Measurements from ENCODE around the gene RICTOR. TPM values are rescaled to one million over a fixed set of nuclear protein-coding genes. Genes with fewer than 3 reads are reported as not detected.
"Not testable (repeated sequence)": the region's sequence is repeated elsewhere in the genome, so short reads cannot be mapped to it uniquely, and the experiment has no call there.

Gene RICTOR
- total RNA-seq, 1 donor from 2014 or later = 30.1 TPM

GRCh38 chr5:39024005-39024404 is 50.2 kb downstream of the RICTOR start:
- Mint-ChIP-seq H3K9me3 (peaks cover 5% of the 10 kb centered on the region), H3K27me3 (ENCODE audit: insufficient read depth) (no peaks in the 10 kb centered on the region), H3K4me3 (no peak overlapping the region), H3K27ac (no peak overlapping the region), H3K4me1 (ENCODE audit: low read depth) (peaks cover 34% of the 10 kb centered on the region), H3K36me3 (ENCODE audit: low read depth) (peaks cover 38% of the 10 kb centered on the region)
- intact Hi-C loops (cut with micrococcal nuclease) = no loop called here
- DNase-seq (ENCODE audit: low spot score) = no peak

GRCh38 chr5:39023121-39023520 is 51.1 kb downstream of the RICTOR start:
- no peak overlapping the region for H3K27ac Mint-ChIP-seq
- peaks cover 34% of the 10 kb centered on the region for H3K4me1 Mint-ChIP-seq (ENCODE audit: low read depth)
- intact Hi-C loops (cut with micrococcal nuclease) = no loop called here

DNA sequence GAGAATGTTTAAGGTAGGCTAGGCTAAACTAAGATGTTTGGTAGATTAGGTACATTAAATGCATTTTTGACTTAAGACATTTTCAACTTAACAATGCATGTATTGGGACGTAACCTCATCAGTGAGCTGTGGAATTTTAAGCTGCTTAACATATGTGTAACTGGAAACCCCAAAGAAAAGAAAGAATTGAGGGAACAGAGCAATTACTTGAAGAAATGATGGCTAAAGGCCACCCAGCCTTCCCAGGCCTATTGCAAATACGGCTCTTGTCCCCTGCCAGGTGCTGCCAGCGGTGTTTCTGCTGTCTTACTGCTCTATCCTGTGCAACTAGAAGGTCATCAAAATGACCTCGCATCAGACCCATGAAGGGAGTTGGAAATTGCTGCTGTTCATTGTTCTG is 52.0 kb downstream of the RICTOR start:
- H3K27ac Mint-ChIP-seq = no peak overlapping the region
- no peak overlapping the region for H3K4me3 Mint-ChIP-seq
- intact Hi-C loops (cut with micrococcal nuclease) = no loop called here
- H3K27me3 Mint-ChIP-seq (ENCODE audit: insufficient read depth) = no peaks in the 10 kb centered on the region
- no peaks in the 10 kb centered on the region for H3K9me3 Mint-ChIP-seq
- peaks cover 41% of the 10 kb centered on the region for H3K36me3 Mint-ChIP-seq (ENCODE audit: low read depth)
- no peak for DNase-seq (ENCODE audit: low spot score)
- H3K4me1 Mint-ChIP-seq (ENCODE audit: low read depth) = peaks cover 34% of the 10 kb centered on the region

More at GRCh38 chr5:39023121-39023520, 51.1 kb downstream of the RICTOR start:
- DNase-seq (ENCODE audit: low spot score) = no peak
- Mint-ChIP-seq H3K4me3 (no peak overlapping the region), H3K9me3 (peaks cover 5% of the 10 kb centered on the region), H3K27me3 (ENCODE audit: insufficient read depth) (no peaks in the 10 kb centered on the region), H3K36me3 (ENCODE audit: low read depth) (peaks cover 39% of the 10 kb centered on the region)

GRCh38 chr5:39021413-39021812 is 52.8 kb downstream of the RICTOR start:
- H3K9me3 Mint-ChIP-seq = no peaks in the 10 kb centered on the region
- intact Hi-C loops (cut with micrococcal nuclease) = no loop called here
- DNase-seq (ENCODE audit: low spot score) = no peak
- no peak overlapping the region for H3K4me3 Mint-ChIP-seq
- no peaks in the 10 kb centered on the region for H3K27me3 Mint-ChIP-seq (ENCODE audit: insufficient read depth)
- H3K36me3 Mint-ChIP-seq (ENCODE audit: low read depth) = peaks cover 42% of the 10 kb centered on the region
- peaks cover 36% of the 10 kb centered on the region for H3K4me1 Mint-ChIP-seq (ENCODE audit: low read depth)
- H3K27ac Mint-ChIP-seq = no peak overlapping the region

- Mint-ChIP-seq H3K4me1 (ENCODE audit: low read depth) (peaks cover 40% of the 10 kb centered on the region), H3K36me3 (ENCODE audit: low read depth) (peaks cover 41% of the 10 kb centered on the region), H3K27me3 (ENCODE audit: insufficient read depth) (no peaks in the 10 kb centered on the region), H3K4me3 (no peak overlapping the region), H3K9me3 (no peaks in the 10 kb centered on the region), H3K27ac (no peak overlapping the region)
- intact Hi-C loops (cut with micrococcal nuclease) = no loop called here
- DNase-seq (ENCODE audit: low spot score) = no peak
Observed at GRCh38 chr5:39020458-39020857, 53.7 kb downstream of the RICTOR start.

GRCh38 chr5:39019254-39019653 is 54.9 kb downstream of the RICTOR start:
- no peaks in the 10 kb centered on the region for H3K27me3 Mint-ChIP-seq (ENCODE audit: insufficient read depth)
- no peaks in the 10 kb centered on the region for H3K9me3 Mint-ChIP-seq
- H3K4me3 Mint-ChIP-seq = no peak overlapping the region
- intact Hi-C loops (cut with micrococcal nuclease) = no loop called here
- peaks cover 43% of the 10 kb centered on the region for H3K36me3 Mint-ChIP-seq (ENCODE audit: low read depth)
- peaks cover 34% of the 10 kb centered on the region for H3K4me1 Mint-ChIP-seq (ENCODE audit: low read depth)
- no peak overlapping the region for H3K27ac Mint-ChIP-seq
- no peak for DNase-seq (ENCODE audit: low spot score)

- Mint-ChIP-seq H3K9me3 (peaks cover 8% of the 10 kb centered on the region), H3K4me1 (ENCODE audit: low read depth) (peaks cover 17% of the 10 kb centered on the region), H3K4me3 (no peak overlapping the region), H3K27me3 (ENCODE audit: insufficient read depth) (no peaks in the 10 kb centered on the region), H3K36me3 (ENCODE audit: low read depth) (peaks cover 47% of the 10 kb centered on the region), H3K27ac (no peak overlapping the region)
- DNase-seq (ENCODE audit: low spot score) = no peak
- intact Hi-C loops (cut with micrococcal nuclease) = no loop called here
Observed at GRCh38 chr5:39017504-39017903, 56.7 kb downstream of the RICTOR start.

GRCh38 chr5:39016587-39017275 is 57.5 kb downstream of the RICTOR start:
- intact Hi-C loops (cut with micrococcal nuclease) = no loop called here
- Mint-ChIP-seq H3K27me3 (ENCODE audit: insufficient read depth) (no peaks in the 10 kb centered on the region), H3K4me1 (ENCODE audit: low read depth) (peaks cover 14% of the 10 kb centered on the region), H3K4me3 (peak overlapping the region; percentile 5), H3K9me3 (peaks cover 15% of the 10 kb centered on the region), H3K36me3 (ENCODE audit: low read depth) (peaks cover 55% of the 10 kb centered on the region), H3K27ac (peak overlapping the region; percentile 65)
- no peak for DNase-seq (ENCODE audit: low spot score)

DNA sequence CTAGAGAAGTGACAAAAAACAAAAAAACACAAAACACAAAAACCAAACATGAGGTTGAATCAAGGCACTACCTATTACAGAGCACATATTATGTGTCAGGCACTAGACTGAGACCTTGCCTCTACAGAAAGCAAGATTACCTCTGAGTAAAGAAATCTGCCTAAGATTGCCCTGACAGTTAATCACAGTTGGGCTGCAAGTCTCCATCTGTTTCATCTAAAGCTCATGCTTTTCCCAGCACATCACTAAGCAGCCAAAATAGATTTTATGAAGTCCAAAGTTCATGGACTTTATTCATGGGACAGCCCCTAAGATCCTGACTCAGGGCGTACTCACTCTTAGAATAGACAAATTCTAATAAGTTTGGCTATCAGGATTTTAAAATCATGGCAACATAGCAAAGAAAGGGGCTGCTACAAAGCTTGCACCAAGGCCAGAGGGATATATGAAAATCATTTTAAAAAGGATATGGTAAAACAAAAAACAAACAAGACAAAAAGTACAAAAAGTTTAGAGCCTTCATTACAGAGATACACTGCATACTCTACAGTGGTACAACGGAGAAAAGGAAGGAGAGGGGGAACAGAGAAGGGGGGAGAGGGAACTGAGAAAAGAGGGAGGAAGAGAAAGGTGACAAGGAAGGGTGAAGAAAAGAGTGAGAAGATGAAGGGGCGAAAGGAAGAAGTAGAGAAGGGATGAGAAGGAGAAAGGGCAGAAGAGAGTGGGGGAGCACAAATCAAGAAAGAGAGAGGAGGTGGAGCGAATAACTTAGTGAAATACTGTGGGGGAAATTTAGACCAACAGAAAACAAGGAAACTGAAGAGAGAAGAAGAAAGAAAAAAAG is 58.2 kb downstream of the RICTOR start:
- Mint-ChIP-seq H3K27me3 (ENCODE audit: insufficient read depth) (no peaks in the 10 kb centered on the region), H3K4me3 (peak overlapping the region; percentile 5), H3K9me3 (peaks cover 21% of the 10 kb centered on the region), H3K36me3 (ENCODE audit: low read depth) (peaks cover 56% of the 10 kb centered on the region), H3K27ac (peak overlapping the region; percentile 65), H3K4me1 (ENCODE audit: low read depth) (peaks cover 14% of the 10 kb centered on the region)
- intact Hi-C loops (cut with micrococcal nuclease) = no loop called here
- no peak for DNase-seq (ENCODE audit: low spot score)

GRCh38 chr5:39014561-39014960 is 59.6 kb downstream of the RICTOR start:
- no peak for DNase-seq (ENCODE audit: low spot score)
- Mint-ChIP-seq H3K4me1 (ENCODE audit: low read depth) (peaks cover 14% of the 10 kb centered on the region), H3K4me3 (no peak overlapping the region), H3K9me3 (peaks cover 30% of the 10 kb centered on the region), H3K27ac (no peak overlapping the region), H3K27me3 (ENCODE audit: insufficient read depth) (no peaks in the 10 kb centered on the region), H3K36me3 (ENCODE audit: low read depth) (peaks cover 61% of the 10 kb centered on the region)
- intact Hi-C loops (cut with micrococcal nuclease) = no loop called here

- Mint-ChIP-seq H3K36me3 (ENCODE audit: low read depth) (peaks cover 54% of the 10 kb centered on the region), H3K4me1 (ENCODE audit: low read depth) (peaks cover 14% of the 10 kb centered on the region), H3K27ac (no peak overlapping the region), H3K9me3 (peaks cover 30% of the 10 kb centered on the region), H3K4me3 (no peak overlapping the region), H3K27me3 (ENCODE audit: insufficient read depth) (no peaks in the 10 kb centered on the region)
- DNase-seq (ENCODE audit: low spot score) = no peak
- intact Hi-C loops (cut with micrococcal nuclease) = no loop called here
Observed at GRCh38 chr5:39013938-39014337, 60.3 kb downstream of the RICTOR start.

DNA sequence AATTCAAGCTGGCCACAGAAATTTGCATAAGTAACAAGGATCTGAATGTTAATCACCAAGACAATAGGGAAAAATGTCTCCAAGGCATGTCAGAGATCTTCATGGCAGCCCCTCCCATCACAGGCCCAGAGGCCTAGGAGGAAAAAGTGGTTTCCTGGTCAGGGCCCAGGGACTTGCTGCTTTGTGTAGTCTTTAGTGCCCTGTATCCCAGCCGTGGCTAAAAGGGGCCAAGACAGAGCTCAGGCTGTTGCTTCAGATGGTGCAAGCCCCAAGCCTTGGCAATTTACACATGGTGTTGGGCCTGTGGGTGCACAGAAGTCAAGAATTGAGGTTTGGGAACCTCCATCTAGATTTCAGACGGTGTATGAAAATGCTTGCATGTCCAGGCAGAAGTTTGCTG is 63.2 kb downstream of the RICTOR start:
- H3K27ac Mint-ChIP-seq; intact Hi-C loops (cut with micrococcal nuclease); DNase-seq (ENCODE audit: low spot score); H3K4me3 Mint-ChIP-seq; H3K27me3 Mint-ChIP-seq (ENCODE audit: insufficient read depth); H3K4me1 Mint-ChIP-seq (ENCODE audit: low read depth): not testable (repeated sequence)
- Mint-ChIP-seq H3K36me3 (ENCODE audit: low read depth) (peaks cover 37% of the 10 kb centered on the region), H3K9me3 (peaks cover 30% of the 10 kb centered on the region)

DNA sequence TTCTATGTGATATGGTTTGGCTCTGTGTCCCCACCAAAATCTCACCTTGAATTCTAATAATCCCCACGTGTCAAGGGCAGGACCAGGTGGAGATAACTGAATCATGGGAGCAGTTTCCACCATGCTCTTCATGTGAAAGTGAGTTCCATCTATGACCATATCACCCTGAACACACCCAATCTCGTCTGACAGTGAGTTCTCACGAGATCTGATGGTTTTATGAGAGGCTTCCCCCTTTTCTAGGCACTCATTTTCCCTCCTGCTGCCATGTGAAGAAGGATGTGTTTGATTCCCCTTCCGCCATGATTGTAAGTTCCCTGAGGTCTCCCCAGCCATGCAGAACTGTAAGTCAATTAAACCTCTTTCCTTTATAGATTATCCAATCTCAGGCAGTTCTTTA is 64.2 kb downstream of the RICTOR start:
- Mint-ChIP-seq H3K27ac (no peak overlapping the region), H3K9me3 (peaks cover 30% of the 10 kb centered on the region), H3K4me3 (no peak overlapping the region), H3K27me3 (ENCODE audit: insufficient read depth) (no peaks in the 10 kb centered on the region), H3K4me1 (ENCODE audit: low read depth) (peaks cover 8% of the 10 kb centered on the region), H3K36me3 (ENCODE audit: low read depth) (peaks cover 38% of the 10 kb centered on the region)
- no peak for DNase-seq (ENCODE audit: low spot score)
- intact Hi-C loops (cut with micrococcal nuclease) = no loop called here

Measured in activated T-helper 1 cell treated with anti-CD3 and anti-CD28 coated beads, Interleukin-12 subunit alpha, Interleukin-12 subunit beta, Interleukin-2, Interleukin-4 antibody, amounts not matched to agents 30 ng/mL and 10 ng/mL and 1 ng/mL, durations not matched to agents 14 hours and 24 hours and 36 hours (primary cell).